GM08714 (cell line): ENCODE data around the gene HSFY2.
"Not testable (repeated sequence)": the region's sequence is repeated elsewhere in the genome, so short reads cannot be mapped to it uniquely, and the experiment has no call there.

Experiments
- H3K4me3 ChIP-seq: fragments of 200-500 bp; sonication (Bioruptor generic); 2 replicates; pipeline ENCODE4 v1.5.1; 2014; ENCODE audit warnings: mild to moderate bottlenecking, low read length, inconsistent platforms

The HSFY2 gene

GRCh38 chrY:18773635-18774034, at the start of gene HSFY2:
TSS of gene HSFY2 (minus strand) at chrY:18773735. CDS start at chrY:18773618, 117 bp downstream.
- not testable (repeated sequence) for H3K4me3 ChIP-seq

- H3K4me3 ChIP-seq, result not testable (repeated sequence)
Observed at GRCh38 chrY:18815751-18816150, 42.2 kb upstream of the HSFY2 start.

GRCh38 chrY:18788757-18789406, 15.3 kb upstream of the HSFY2 start:
- not testable (repeated sequence) for H3K4me3 ChIP-seq

- not testable (repeated sequence) for H3K4me3 ChIP-seq
Observed at GRCh38 chrY:18754077-18754476, 19.5 kb downstream of the HSFY2 start.

GRCh38 chrY:18753133-18753815, 20.3 kb downstream of the HSFY2 start:
- not testable (repeated sequence) for H3K4me3 ChIP-seq

- not testable (repeated sequence) for H3K4me3 ChIP-seq
Observed at GRCh38 chrY:18723714-18724113, 49.8 kb downstream of the HSFY2 start.
